ENCODE data around the gene TMEM117. TPM values are rescaled to one million over a fixed set of nuclear protein-coding genes. Genes with fewer than 3 reads are reported as not detected.

TMEM117 gene
- total RNA-seq, 2 experiments from 2014 or later: 0.95 to 0.96 TPM

- Mint-ChIP-seq H3K27ac (no peak overlapping the region), H3K4me1 (ENCODE audit: low read depth) (peaks cover 2% of the 10 kb centered on the region), H3K9me3 (peaks cover 14% of the 10 kb centered on the region), H3K4me3 (no peak overlapping the region), H3K36me3 (ENCODE audit: low read depth) (peaks cover 6% of the 10 kb centered on the region), H3K27me3 (no peaks in the 10 kb centered on the region)
- intact Hi-C loops (cut with micrococcal nuclease): no loop called here
- no peak for TF ChIP-seq CTCF (IDR thresholded peaks at IDR 0.05)
- ChIA-PET POLR2A (no interaction called here), CTCF (no interaction called here)
- ATAC-seq (no peak), DNase-seq (no peak)
Observed at GRCh38 chr12:44294649-44295048, 458.8 kb downstream of the TMEM117 start.

- peaks cover 6% of the 10 kb centered on the region for H3K36me3 Mint-ChIP-seq (ENCODE audit: low read depth)
- POLR2A ChIA-PET: no interaction called here
- H3K9me3 Mint-ChIP-seq: peaks cover 14% of the 10 kb centered on the region
- no peak overlapping the region for H3K4me3 Mint-ChIP-seq
- DNase-seq (no peak), ATAC-seq (no peak)
- no peak overlapping the region for H3K27ac Mint-ChIP-seq
- CTCF ChIA-PET: no interaction called here
- intact Hi-C loops (cut with micrococcal nuclease): no loop called here
- peaks cover 2% of the 10 kb centered on the region for H3K4me1 Mint-ChIP-seq (ENCODE audit: low read depth)
- H3K27me3 Mint-ChIP-seq: no peaks in the 10 kb centered on the region
- TF ChIP-seq CTCF (IDR thresholded peaks at IDR 0.05): no peak
Observed at GRCh38 chr12:44295958-44296623, 460.2 kb downstream of the TMEM117 start.

GRCh38 chr12:44296624-44297197 is 460.8 kb downstream of the TMEM117 start:
- DNase-seq (no peak), ATAC-seq (no peak)
- intact Hi-C loops (cut with micrococcal nuclease): no loop called here
- no peak overlapping the region for H3K4me3 Mint-ChIP-seq
- POLR2A ChIA-PET: interaction anchor here (1.0 kb wide), 1 partner anchor 41 kb away, joined by 3 read pairs; no protein-coding TSS in a partner anchor
- no peaks in the 10 kb centered on the region for H3K27me3 Mint-ChIP-seq
- H3K36me3 Mint-ChIP-seq (ENCODE audit: low read depth): peaks cover 6% of the 10 kb centered on the region
- peaks cover 2% of the 10 kb centered on the region for H3K4me1 Mint-ChIP-seq (ENCODE audit: low read depth)
- peaks cover 14% of the 10 kb centered on the region for H3K9me3 Mint-ChIP-seq
- no peak for TF ChIP-seq CTCF (IDR thresholded peaks at IDR 0.05)
- H3K27ac Mint-ChIP-seq: no peak overlapping the region
- CTCF ChIA-PET: no interaction called here

GRCh38 chr12:44299524-44299923 is 463.6 kb downstream of the TMEM117 start:
- DNase-seq (no peak), ATAC-seq (no peak)
- CTCF ChIA-PET: no interaction called here
- intact Hi-C loops (cut with micrococcal nuclease): no loop called here
- TF ChIP-seq CTCF (IDR thresholded peaks at IDR 0.05): no peak
- Mint-ChIP-seq H3K9me3 (peaks cover 9% of the 10 kb centered on the region), H3K27me3 (no peaks in the 10 kb centered on the region), H3K27ac (no peak overlapping the region), H3K4me3 (no peak overlapping the region), H3K4me1 (ENCODE audit: low read depth) (peaks cover 2% of the 10 kb centered on the region), H3K36me3 (ENCODE audit: low read depth) (peaks cover 5% of the 10 kb centered on the region)
- POLR2A ChIA-PET: no interaction called here

- H3K27ac Mint-ChIP-seq: no peak overlapping the region
- POLR2A ChIA-PET: no interaction called here
- CTCF ChIA-PET: interaction anchor here (1.3 kb wide), 1 partner anchor 641 kb away, joined by 5 read pairs; no protein-coding TSS in a partner anchor
- H3K4me1 Mint-ChIP-seq (ENCODE audit: low read depth): no peaks in the 10 kb centered on the region
- intact Hi-C loops (cut with micrococcal nuclease): no loop called here
- no peak overlapping the region for H3K4me3 Mint-ChIP-seq
- DNase-seq (no peak), ATAC-seq (no peak)
- peaks cover 4% of the 10 kb centered on the region for H3K36me3 Mint-ChIP-seq (ENCODE audit: low read depth)
- no peak for TF ChIP-seq CTCF (IDR thresholded peaks at IDR 0.05)
- no peaks in the 10 kb centered on the region for H3K27me3 Mint-ChIP-seq
- H3K9me3 Mint-ChIP-seq: peaks cover 5% of the 10 kb centered on the region
Observed at GRCh38 chr12:44307506-44308168, 471.8 kb downstream of the TMEM117 start.

Measured in activated CD8-positive, alpha-beta T cell treated with anti-CD3 and anti-CD28 coated beads for 36 hours (primary cell).